Right lobe of liver (tissue), 4 donors: Measurements from ENCODE around the gene FCHSD1.

Experiments
- CTCF ChIP-seq, 4 donors: fragments of 200-600 bp in 3 of 4; fragments of 450-650 bp in 1 of 4; IDR thresholded peaks; one replicate each; pipeline versions ENCODE4 v1.5.1 to v1.8.0; 2016 to 2022; ENCODE audit warnings: antibody characterized with exemption in 4 of 4, mild to moderate bottlenecking in 2 of 4
- POLR2A ChIP-seq: fragments of 450-650 bp; IDR thresholded peaks from one replicate; pipeline ENCODE4 v1.6.1; 2017; ENCODE audit warnings: antibody characterized with exemption, mild to moderate bottlenecking
- donor health status: DM: no; HTN: no; CAD: no.
- donor health status: DM: no; HTN: no; CAD: no.
- donor health status: DM: no; HTN: yes; CAD: no.

GRCh38 chr5:141647851-141648250, 3.4 kb downstream of the FCHSD1 start:
- TF ChIP-seq POLR2A = no peak
- TF ChIP-seq CTCF (IDR thresholded peaks at IDR 0.05) = no peak
